ENCODE measurements around the gene CXCR2.
"Not testable (repeated sequence)": the region's sequence is repeated elsewhere in the genome, so short reads cannot be mapped to it uniquely, and the experiment has no call there.

The CXCR2 gene

DNA sequence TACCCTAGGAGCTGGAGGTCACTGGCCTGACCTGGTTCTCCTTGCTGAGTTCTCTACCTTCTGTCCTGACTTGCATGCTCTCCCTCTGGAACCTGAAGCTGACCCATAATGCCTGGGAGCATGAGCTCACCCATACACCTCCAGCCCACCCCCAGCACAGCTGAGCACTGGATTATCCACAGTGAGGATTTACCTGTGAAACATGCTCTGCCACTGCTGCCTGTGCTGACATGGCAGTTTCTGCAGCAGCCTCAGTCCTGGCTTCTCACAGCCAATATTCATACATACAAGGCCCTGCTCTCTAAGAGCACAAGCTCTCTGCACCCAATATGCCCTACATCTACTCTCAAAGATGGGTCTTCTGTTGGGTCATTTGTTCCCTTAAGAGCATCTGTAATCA, 5.0 kb downstream of the CXCR2 start:
- no peak for DNase-seq

DNA sequence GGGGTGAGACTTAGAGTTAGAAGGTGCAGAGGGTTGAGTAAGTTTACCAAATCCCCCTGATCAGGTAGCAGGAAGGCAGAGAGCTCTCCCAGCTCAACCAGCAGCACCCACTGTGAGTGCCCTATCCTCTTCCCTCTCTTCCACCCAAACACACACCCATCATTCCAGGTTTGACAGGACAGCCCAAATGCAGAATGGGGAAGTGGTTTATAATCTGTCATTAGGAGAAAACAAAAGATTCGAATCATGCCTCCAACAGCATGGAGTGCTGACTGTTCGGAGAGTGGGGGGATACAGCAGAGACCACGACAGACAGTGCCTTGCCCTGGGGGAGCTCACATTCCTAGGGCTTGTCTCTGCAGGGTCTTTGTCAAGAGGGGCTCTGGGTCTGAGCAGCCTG, 11.7 kb downstream of the CXCR2 start:
- DNase-seq: no peak

DNA sequence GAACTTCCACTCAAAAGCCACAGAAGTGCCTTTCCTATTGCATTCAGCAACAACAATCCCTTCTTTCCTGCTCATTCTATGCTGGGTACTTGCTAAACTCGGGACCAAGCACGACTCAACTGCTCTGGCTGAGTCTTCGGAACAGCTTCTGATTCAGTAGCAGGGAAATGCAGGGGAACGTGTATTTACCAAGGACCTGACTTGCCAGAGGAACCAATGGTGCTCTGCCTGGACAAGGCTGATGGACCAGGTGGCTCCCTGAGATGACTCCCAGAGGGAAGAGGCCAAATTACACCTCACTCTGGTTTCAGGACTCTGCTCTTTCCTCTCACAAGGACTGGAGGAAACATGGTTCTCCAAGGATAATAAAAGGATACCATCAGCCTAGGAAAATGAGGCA, 12.2 kb downstream of the CXCR2 start:
- no peak for DNase-seq

DNA sequence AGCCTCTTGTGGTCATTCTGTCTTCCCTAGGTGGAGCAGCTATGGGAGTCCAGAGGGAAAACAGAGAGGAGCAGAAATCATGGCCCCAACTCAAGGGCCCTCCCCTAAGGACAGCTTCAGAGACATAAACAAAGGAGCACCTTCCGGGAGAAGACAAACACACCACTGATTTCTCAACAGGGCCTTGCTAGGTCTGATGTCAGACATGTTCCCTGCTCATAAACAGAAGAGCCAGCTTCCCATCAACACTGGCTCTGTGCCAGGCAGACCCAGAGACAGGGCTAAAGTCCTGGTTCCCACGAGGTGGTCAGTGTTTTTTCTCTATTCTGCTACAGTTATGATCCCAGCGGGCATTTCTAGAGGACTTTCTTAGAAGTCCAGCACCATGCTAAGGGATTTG, 19.3 kb downstream of the CXCR2 start:
- no peak for DNase-seq

DNA sequence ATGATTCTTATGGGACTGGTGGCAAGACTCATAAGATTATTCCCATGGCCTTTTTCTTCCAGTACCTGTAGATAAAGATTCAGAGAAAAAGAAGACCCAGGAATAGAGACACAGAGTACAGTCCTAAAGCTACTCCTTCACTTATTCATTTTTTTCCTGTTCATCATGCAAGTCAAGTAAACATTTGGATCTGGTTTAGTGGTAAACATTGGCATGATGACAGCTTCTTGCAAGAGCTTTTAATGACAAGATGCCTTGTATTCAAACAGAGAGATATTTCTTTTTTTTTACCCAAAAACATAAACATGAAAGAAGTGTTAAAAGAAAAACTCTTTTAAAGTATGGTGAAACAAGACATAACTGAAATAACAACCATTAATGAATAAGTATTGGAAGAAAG, 20.2 kb downstream of the CXCR2 start:
- no peak for DNase-seq

DNA sequence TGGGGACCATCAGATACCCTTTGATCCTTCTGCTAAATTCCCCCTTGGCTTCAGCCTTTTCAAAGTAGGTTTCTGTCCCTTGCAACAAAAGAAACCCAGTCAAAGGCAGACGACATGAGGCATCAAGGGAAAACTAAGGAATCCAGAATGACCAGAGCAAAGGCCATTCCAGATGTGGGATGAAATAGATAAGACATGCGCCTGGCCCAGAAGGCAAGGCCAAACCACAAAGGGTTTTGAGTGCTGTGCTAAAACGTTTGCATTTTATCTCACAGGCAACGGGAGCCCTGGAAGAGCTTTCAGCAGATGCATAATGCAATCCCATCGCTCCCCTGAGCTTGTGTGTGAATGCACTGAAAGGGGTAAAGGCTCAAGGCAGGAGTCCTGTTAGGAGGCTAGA, 23.3 kb downstream of the CXCR2 start:
- no peak for DNase-seq

DNA sequence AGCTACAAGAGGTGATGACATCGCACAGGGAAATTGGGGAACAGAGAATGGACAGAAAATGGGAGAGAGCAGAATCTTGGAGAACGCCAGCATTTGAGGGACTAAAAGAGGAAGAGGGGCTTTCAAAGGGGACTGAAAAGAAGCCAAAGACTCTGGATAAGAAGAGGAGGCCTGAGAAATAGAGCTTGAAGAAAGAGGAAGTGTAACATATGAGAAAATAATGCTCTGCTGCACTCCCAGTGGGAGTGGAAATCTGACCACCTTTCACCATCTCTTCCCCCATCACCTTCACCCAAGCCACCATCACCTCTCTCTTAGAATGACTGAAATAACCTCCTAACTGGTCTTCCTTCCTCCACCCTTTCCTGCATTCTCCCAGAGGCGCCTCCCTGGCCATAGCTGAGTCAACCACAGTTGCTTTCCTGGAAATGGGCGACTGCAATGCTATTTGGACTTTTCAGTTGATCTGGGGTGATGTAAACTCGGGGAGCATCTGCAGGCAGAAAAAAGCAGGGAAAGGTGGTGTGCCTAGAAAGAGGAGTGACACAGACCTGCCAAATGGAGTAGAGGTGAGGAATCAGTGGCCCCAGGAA, 24.1 kb downstream of the CXCR2 start:
- no peak for DNase-seq

DNA sequence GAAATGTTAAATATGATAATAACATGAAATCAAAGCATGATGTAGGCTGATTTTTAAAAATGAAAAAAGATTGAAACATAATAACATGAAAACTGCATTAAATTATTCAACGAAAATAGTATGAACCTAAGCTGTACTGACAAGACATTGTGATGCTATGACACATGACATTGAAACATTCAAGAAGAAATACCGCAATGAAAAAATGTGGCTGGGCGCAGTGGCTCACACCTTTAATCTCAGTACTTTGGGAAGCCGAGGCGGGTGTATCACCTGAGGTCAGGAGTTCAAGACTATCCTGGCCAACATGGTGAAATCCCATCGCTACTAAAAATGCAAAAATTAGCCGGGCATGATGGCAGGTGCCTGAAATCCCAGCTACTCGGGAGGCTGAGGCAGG, 26.3 kb downstream of the CXCR2 start:
- no peak for DNase-seq

DNA sequence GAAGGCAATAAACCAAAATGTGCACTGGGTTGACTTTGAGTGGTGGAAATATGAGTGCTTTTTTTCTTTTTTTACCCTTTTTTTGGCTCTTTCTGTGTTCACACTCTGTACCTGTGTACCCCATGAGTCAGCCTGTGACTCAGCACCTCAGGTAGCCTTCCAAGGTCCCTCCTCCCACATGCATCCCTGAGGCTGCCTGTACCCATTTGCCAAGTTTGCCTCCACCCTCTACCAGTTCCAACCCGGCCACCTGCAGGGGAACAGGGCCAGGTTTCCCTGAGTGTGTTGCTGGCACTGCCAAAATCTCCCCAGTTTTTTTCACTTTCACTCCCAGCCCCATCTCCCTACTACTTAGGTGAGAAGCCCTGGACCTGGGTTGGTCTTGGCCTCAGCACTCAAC, 26.9 kb downstream of the CXCR2 start:
- no peak for DNase-seq

DNA sequence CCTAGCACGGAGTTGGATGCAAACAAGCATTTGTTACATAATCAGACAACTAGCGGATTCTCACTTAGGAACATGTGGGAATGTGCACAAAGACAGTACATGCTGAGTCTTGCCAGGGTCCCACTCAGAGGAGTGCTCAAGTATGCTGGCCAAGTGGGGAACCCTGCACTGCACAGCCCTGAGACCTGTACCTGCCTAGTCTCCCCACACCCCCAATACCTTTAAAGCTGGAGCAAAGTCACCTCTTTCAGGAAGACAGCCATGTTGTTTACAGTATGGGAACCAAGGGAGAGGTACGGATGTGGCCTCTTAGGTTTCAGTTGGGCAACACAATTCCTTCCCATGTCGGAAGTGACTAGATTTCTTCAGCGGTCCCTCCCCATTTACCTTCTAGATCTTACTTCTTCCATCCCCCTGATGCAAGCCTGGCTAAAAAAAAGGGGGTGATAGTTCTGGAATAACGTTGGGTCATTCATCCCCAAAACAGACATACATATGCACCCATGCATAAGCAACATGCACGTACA, 30.2 kb downstream of the CXCR2 start:
- DNase-seq: no peak

DNA sequence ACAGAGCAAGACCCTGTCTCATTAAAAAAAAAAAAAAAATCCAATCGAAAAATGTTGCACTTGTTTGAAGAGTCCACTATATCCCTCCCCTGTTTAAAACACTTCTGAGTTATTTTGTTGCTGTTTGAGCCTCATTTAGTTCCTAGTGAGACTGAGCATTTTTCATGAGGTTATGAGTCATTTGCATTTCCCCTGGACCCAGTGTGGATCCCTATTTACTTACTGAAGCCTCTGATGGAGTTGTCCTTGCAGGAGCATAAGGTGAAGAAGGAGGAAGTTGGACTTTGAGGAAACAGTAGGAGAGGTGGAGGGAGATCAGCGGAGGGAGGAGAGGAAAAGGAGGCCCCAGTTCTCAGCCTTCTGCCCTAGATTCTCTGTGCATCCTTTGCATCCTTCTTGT, 35.8 kb downstream of the CXCR2 start:
- DNase-seq: no peak

DNA sequence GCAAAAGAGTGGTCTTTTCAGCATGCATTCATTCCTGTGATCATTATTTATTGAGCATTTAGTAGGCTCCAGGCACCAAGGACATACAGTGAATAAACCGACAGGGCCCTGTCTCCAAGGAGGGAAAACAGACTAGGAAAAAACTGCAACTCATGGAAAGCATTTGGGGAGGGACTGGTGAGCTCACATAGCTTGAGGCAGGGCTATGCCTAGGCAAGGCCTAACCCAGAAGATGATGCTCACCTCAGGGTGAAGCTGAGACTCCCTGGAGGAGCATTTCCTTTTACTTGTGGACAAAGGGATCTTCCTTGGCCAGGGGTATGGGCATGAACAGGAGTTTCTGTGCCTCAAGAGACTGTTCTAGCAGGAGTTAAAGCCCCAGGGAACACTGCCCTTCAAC, 37.0 kb downstream of the CXCR2 start:
- DNase-seq: no peak

DNA sequence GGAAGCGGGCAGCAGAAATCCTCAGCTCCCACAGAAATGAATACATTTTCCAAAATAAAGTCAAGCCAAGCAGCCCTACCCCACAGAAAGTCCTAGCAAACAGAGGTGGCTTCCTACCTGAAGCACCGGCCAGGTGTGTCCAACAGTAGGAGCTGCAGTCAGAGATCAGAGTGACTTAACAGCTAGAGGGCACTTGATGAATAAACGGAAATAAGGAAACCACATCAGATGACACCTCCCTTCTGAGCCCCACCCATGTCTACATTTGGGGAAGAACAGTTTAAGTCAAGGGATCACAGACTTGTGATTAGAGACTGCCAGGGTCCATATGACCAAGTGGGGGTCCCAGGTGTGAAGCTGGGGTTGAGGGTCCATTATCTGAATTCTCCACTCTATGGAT, 41.0 kb downstream of the CXCR2 start, which contains the start of gene CXCR1:
Gene CXCR1 (minus strand): TSS at position 172 of the 400 bp plus-strand sequence. CDS start 1,751 bp downstream, outside the sequence.
- no peak for DNase-seq

DNA sequence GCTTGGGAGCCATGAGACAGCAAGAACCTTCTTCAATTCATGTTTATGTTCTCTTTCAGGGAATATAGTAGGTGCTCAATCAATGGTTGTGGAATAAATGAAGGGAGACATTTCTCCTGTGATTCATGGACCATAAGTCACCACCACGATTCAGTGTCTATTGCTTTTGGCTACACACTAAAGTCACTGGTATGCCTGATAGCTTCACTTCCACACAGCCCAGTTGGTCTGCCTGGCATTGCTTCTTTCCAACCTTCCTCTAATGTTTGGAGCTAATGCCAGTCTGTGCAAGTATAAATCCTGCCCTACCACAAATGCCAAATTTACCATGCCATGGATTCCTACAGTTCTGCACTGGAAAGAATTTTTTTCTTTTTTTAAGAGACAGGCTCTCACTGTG, 42.2 kb downstream of the CXCR2 start:
- no peak for DNase-seq

DNA sequence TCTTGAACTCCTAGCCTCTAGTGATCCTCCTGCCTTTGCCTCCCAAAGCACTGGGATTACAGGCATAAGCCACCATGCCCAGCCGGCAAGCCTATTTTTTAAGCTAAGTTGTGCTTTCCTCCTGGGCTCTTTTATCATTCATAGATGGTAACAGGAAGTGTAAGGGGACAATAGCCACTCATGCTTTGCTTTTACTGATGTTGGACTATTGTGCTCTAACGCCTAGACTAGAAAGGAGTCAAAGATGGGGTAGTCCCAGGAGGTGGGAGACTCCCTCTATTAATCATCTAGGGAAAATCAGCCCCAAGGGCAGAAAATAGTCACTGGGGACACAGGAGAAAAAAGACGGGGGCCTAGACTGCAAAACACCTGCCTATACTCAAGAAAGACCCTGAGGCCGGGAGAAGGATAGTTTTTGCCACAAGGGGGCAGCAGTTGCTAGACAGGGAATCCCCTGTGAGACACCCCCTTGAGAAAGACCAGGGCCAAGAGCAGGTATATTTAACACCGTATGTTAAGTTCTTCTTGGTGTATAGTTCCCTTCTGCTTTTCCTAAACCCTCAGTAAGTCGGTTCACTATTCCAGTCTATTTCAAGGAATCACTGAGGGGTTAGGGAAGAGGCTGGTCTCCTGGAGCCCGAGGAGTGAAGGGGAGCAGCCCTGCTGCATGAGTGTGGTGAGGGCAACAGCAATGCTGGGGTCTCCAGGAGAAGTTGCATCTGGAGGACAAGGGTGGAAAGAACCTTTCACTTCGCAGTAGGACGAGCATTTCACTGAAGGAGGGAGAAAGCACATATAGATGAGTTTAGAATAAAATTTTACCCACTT, 43.0 kb downstream of the CXCR2 start:
- DNase-seq: peak; percentile 14

DNA sequence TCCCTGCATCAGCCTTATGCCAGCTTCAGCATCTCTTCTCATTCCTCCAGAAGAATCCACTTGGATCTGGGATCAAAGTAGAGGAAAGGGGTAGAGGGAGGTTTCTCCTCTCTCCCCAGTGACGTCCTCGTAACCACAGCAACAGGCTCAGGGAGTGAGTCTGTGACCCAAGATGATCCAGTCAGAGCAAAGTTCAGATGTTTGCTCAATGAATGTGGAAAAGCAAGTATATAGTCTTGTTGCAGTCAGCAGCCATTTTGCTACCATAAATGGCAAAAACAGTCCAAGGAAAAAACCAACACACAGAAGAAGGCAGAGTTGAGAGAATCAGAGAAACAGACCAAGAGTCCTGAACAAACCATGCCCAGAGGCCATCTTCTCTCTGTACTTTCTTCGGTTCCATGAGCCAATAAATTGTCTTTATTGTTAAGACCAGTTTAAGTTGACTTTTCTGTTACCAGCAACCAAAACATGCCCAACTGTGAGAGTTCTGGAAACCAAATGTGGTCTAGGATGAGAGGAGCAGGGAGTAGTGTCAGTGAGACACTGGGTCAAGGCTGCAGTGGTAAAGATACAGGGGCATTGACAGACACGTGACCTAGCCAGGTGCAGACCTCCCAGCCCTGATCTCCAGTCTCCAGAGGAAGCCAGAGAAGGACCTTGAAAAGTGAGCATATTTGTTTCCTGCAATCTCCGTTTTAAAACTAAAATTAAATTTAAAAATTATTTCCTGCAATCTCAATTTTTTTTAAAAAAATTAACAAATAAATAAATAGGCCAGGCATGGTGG, 44.1 kb downstream of the CXCR2 start:
- no peak for DNase-seq

DNA sequence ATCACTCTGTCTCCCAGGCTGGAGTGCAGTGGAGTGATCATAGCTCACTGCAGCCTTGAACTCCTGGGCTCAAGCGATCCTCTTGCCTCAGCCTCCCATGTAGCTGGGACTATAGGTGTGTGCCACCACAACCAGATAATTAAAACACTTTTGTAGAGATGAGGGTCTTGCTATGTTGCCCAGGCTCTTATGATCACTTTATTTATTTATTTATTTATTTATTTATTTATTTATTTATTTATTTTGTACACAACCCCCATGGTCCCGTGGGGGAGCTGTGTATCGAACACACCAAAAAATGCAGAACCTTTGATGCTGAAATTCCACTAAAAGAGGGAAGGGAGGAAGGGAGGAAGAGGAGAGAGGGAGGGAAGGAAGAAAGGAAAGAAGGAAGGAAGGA, 45.9 kb downstream of the CXCR2 start:
- DNase-seq: not testable (repeated sequence)

DNA sequence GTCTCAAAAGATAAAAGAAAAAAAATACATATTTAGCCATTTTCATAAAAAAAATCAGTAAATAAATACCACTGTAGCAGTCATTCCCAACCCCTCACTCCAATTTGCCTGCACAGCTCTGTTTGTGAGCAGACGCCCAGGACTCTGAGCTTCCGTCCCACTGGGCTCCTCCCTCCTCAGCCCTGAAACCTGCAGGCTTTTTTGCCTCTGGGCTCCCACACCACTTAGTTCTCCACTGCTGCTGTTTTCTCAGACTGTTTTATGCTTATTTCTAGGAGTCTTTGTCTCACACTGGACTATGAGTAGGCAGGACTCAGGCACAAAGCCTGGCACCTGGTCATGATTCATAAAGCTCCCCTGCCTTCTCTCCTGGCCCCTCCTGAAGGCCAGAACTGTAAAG, 47.0 kb downstream of the CXCR2 start:
- DNase-seq: no peak

DNA sequence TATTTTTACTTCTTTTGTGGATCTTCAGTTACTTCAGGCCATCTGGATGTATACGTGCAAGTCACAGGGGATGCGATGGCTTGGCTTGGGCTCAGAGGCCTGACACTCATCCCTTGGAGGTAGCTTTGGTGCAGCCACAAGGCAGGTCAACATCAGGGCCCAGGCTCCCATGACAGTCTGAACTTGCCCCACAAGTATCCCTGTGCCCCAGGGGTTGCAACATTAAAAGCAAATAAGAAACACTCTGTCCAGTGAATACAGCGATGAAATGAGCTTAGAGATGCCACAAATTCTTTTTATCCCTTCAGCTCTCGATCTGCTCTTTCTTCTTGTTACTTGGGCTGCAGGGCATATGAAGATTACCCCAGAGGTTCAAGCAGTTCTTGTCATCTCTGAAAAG, 54.0 kb downstream of the CXCR2 start:
- DNase-seq: no peak

DNA sequence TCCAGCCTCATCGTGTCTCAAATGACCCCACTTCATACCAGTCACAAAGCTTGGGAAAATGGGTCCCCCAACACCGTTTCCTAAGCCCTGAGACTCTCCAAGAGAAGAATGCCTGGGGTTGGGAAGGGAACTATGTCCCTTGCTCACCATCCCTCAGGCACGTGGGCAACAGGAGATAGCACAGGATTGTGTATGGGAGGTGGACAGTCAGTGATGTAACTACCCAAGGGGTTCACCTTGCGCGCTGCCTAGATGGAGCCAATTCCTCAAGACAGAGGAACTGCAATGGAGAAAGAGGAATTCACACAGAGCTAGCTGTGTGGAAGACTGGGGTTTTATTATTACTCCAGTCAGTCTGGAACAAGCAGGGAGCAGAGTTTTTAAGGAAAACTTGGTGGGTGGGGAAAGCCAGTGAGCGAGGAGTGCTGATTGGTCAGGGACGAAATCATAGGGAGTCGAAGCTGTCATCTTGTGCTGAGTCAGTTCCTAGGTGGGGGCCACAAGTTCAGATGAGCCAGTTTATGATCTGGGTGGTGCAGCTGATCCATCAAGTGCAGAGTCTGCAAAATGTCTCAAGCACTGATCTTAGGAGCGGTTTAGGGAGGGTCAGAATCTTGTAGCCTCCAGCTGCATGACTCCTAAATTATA, 54.8 kb downstream of the CXCR2 start:
- DNase-seq: no peak

DNA sequence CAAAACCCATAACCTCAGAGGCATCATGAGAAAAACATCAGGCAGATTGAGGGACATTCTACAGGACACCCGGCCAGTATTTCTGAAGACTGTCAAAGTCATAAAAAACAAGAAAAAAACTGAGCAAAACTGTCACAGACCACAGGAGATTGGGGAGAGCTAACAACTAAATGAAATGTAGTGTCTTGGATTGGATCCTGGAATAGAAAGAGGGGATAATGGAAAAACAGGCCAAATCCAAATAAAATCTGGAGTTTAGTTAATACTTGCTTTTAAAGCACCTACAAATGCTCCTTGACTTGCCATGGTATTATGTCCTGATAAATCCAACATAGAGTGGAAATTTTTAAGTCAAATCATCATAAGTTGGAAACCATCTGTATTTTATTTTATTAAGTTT, 58.5 kb downstream of the CXCR2 start:
- DNase-seq: no peak

DNA sequence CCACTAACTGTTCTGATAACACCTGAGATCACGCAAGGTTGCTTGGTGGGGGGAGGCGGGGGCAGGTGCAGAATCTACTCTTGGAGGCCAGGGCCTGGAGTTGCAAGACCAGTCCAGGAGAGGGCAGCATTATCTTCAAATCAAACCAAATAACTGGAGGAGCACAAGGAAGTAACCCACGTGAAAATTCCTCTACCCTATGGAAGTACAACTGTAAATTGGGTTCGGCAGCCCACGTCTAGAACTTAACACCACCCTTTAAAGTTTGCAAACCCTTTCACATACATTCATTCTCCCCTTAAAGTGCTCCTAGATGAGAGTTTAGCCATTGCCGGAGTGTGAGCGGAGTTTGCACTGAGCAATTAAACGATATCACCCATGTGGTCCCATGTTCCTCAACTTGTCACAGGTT, 60.5 kb downstream of the CXCR2 start:
- DNase-seq: peak; percentile 28
